H9 (cell line): Measurements from ENCODE around the gene DLK1. TPM values are rescaled to one million over a fixed set of nuclear protein-coding genes. Genes with fewer than 3 reads are reported as not detected.
A peak's percentile ranks its signal among the peaks of the same experiment; 100 is the strongest.

Experiments
- DNase-seq: peaks from one replicate; pipeline ENCODE4 v3.0.0-alpha.2; 2017
- H2AFZ ChIP-seq: one replicate; pipeline ENCODE4 v1.6.1; 2013; ENCODE audit warnings: mild to moderate bottlenecking, low read length, control low read depth, moderate library complexity
- H2AK5ac ChIP-seq: 2 replicates; pipeline ENCODE4 v1.6.1; 2013; ENCODE audit warnings: low read length, control low read depth, mixed read lengths; ENCODE audit not compliant: insufficient read length
- H2BK120ac ChIP-seq: one replicate; pipeline ENCODE4 v1.6.1; 2013; ENCODE audit warnings: low read depth, mild to moderate bottlenecking, low read length, control low read depth, inconsistent platforms; ENCODE audit not compliant: poor library complexity, severe bottlenecking
- H2BK12ac ChIP-seq: 2 replicates; pipeline ENCODE4 v1.6.1; 2013; ENCODE audit warnings: low read length, control low read depth, mixed read lengths, low read depth; ENCODE audit not compliant: insufficient read length
- H2BK15ac ChIP-seq: 2 replicates; pipeline ENCODE4 v1.6.1; 2013; ENCODE audit warnings: low read depth, low read length, control low read depth
- H2BK20ac ChIP-seq: one replicate; pipeline ENCODE4 v1.6.1; 2013; ENCODE audit warnings: low read depth, mild to moderate bottlenecking, low read length, control low read depth, inconsistent platforms; ENCODE audit not compliant: poor library complexity, severe bottlenecking
- H2BK5ac ChIP-seq: 2 replicates; pipeline ENCODE4 v1.6.1; 2013; ENCODE audit warnings: low read length, control low read depth, mixed read lengths; ENCODE audit not compliant: insufficient read length
- H3K14ac ChIP-seq: 2 replicates; pipeline ENCODE4 v1.6.1; 2013; ENCODE audit warnings: low read length, control low read depth; ENCODE audit not compliant: insufficient read depth
- H3K18ac ChIP-seq: 2 replicates; pipeline ENCODE4 v1.6.1; 2013; ENCODE audit warnings: low read depth, mild to moderate bottlenecking, mixed read lengths, low read length, control low read depth; ENCODE audit not compliant: insufficient read length
- H3K23ac ChIP-seq: 2 replicates; pipeline ENCODE4 v1.6.1; 2013; ENCODE audit warnings: low read length, control low read depth, mixed read lengths, low read depth; ENCODE audit not compliant: insufficient read length
- H3K23me2 ChIP-seq: 2 replicates; pipeline ENCODE4 v1.6.1; 2013; ENCODE audit warnings: low read depth, mild to moderate bottlenecking, mixed read lengths, low read length, control low read depth; ENCODE audit not compliant: insufficient read length, poor library complexity, severe bottlenecking
- H3K27ac ChIP-seq: 2 replicates; pipeline ENCODE4 v1.5.1; 2013; ENCODE audit warnings: low read length, control low read depth, mixed read lengths, low read depth; ENCODE audit not compliant: insufficient read length
- H3K27me3 ChIP-seq: 2 replicates; pipeline ENCODE4 v1.6.1; 2013; ENCODE audit warnings: low read length, control low read depth, inconsistent platforms; ENCODE audit not compliant: insufficient read depth
- H3K4ac ChIP-seq: 2 replicates; pipeline ENCODE4 v1.6.1; 2013; ENCODE audit warnings: low read depth, mild to moderate bottlenecking, control low read depth, inconsistent platforms, low read length, moderate library complexity
- H3K4me1 ChIP-seq: 2 replicates; pipeline ENCODE4 v1.6.1; 2013; ENCODE audit warnings: low read length, control low read depth, inconsistent platforms; ENCODE audit not compliant: insufficient read depth
- H3K4me2 ChIP-seq: 2 replicates; pipeline ENCODE4 v1.6.1; 2013; ENCODE audit warnings: low read length, control low read depth, mixed read lengths; ENCODE audit not compliant: insufficient read length, insufficient read depth
- H3K56ac ChIP-seq: 2 replicates; pipeline ENCODE4 v1.6.1; 2013; ENCODE audit warnings: low read depth, mild to moderate bottlenecking, mixed read lengths, low read length, control low read depth; ENCODE audit not compliant: insufficient read length
- H3K79me1 ChIP-seq: 2 replicates; pipeline ENCODE4 v1.6.1; 2013; ENCODE audit warnings: low read depth, mild to moderate bottlenecking, moderate library complexity, low read length, control low read depth, inconsistent platforms; ENCODE audit not compliant: insufficient read depth, poor library complexity, severe bottlenecking
- H3K79me2 ChIP-seq: 2 replicates; pipeline ENCODE4 v1.6.1; 2013; ENCODE audit warnings: low read length, control low read depth, inconsistent platforms; ENCODE audit not compliant: insufficient read depth
- H3K9ac ChIP-seq: 2 replicates; pipeline ENCODE4 v1.6.1; 2013; ENCODE audit warnings: low read length, control low read depth, mixed read lengths; ENCODE audit not compliant: insufficient read length; ENCODE audit errors: extremely low read depth
- H3K9me3 ChIP-seq: one replicate; pipeline ENCODE4 v1.6.1; 2013; ENCODE audit warnings: low read depth, low read length, inconsistent platforms; ENCODE audit not compliant: control insufficient read depth
- H3T11ph ChIP-seq: one replicate; pipeline ENCODE4 v1.6.1; 2013; ENCODE audit warnings: mild to moderate bottlenecking, low read length, control low read depth, inconsistent platforms
- H4K20me1 ChIP-seq: one replicate; pipeline ENCODE4 v1.6.1; 2013; ENCODE audit not compliant: control insufficient read depth, insufficient read length, insufficient read depth
- H4K5ac ChIP-seq: 2 replicates; pipeline ENCODE4 v1.6.1; 2013; ENCODE audit warnings: low read depth, mild to moderate bottlenecking, mixed read lengths, low read length, control low read depth; ENCODE audit not compliant: insufficient read length
- H4K8ac ChIP-seq: replicated peaks from 2 replicates; pipeline ENCODE4 v1.6.1; 2013; ENCODE audit warnings: low read length, control low read depth, mixed read lengths, low read depth; ENCODE audit not compliant: insufficient read length
- H4K91ac ChIP-seq: 2 replicates; pipeline ENCODE4 v1.6.1; 2013; ENCODE audit warnings: low read depth, mild to moderate bottlenecking, moderate library complexity, mixed read lengths, low read length, control low read depth; ENCODE audit not compliant: insufficient read length
- H3K27ac Mint-ChIP-seq, 3 experiments: 2 replicates in 2 of 3; 3 replicates in 1 of 3; pipeline ENCODE4 v1.8.0; 2020 to 2021; ENCODE audit warnings: mixed read lengths in 3 of 3, mild to moderate bottlenecking in 1 of 3, moderate library complexity in 1 of 3
- H3K27me3 Mint-ChIP-seq: 2 replicates; pipeline ENCODE4 v1.8.0; 2021; ENCODE audit warnings: low read depth, mild to moderate bottlenecking, moderate library complexity, mixed read lengths
- H3K36me3 Mint-ChIP-seq, 3 experiments: 2 replicates in 2 of 3; 3 replicates in 1 of 3; pipeline ENCODE4 v1.8.0; 2020 to 2021; ENCODE audit warnings: low read depth in 3 of 3, mixed read lengths in 3 of 3; ENCODE audit not compliant: insufficient read depth in 1 of 3
- H3K4me1 Mint-ChIP-seq, 2 experiments: 2 replicates each; pipeline ENCODE4 v1.8.0; 2020; ENCODE audit warnings: mixed read lengths in 2 of 2
- H3K4me3 Mint-ChIP-seq, 2 experiments: 2 replicates in 1 of 2; 3 replicates in 1 of 2; pipeline ENCODE4 v1.8.0; 2020 to 2021; ENCODE audit warnings: mild to moderate bottlenecking in 2 of 2, mixed read lengths in 2 of 2, moderate library complexity in 1 of 2
- H3K9me3 Mint-ChIP-seq, 2 experiments: 2 replicates in 1 of 2; 3 replicates in 1 of 2; pipeline ENCODE4 v1.8.0; 2020; ENCODE audit warnings: mild to moderate bottlenecking in 2 of 2, mixed read lengths in 2 of 2, moderate library complexity in 1 of 2
- CTCF ChIP-seq: fragments of 200-600 bp; sonication (generic); conservative IDR thresholded peaks from 3 replicates; pipeline ENCODE4 v1.8.0; 2021; ENCODE audit warnings: antibody characterized with exemption, mild to moderate bottlenecking
- WGBS: extraction: QIAGEN DNeasy Blood & Tissue Kit; methylation state at CpG from one replicate; pipeline ENCODE4 v1.1.7; 2013; ENCODE audit warnings: missing lambda C conversion rate, low lambda C conversion rate, mixed read lengths; ENCODE audit not compliant: insufficient read length; ENCODE audit errors: extremely low coverage; 5-methylcytosine and 5-hydroxymethylcytosine counted together
- total RNA-seq: library from RNA; stranded (reverse); gene quantifications from 2 replicates; pipeline ENCODE4 v1.2.1, GENCODE V29; 2021

The DLK1 gene
- total RNA-seq, 1 experiment from 2014 or later: 2.8 TPM

DNA sequence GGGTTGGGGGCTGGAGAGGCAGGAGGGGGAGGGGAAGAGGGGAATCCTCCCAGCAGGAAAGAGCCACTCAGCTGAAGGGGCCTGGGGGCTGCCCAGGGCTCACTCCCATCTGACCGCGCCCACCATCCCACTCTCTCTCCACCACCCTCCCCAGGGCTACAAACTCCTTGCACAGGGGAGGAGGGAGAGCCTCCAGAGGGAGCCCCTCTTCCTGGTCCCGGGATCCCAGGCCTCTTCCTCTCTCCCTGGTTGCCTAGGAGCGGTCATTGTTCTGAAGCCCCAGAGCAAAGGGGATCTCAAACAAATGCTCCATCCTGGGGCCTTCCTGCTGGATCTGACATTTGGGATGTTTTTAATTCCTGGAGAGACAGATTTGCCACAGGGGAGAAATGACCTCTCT is 39.8 kb upstream of the DLK1 start:
- Histone ChIP-seq H3K4me2 (no peak overlapping the region), H3K79me1 (no peaks in the 10 kb centered on the region), H3K4me1 (no peaks in the 10 kb centered on the region; the same call in 1 of the 2 replicates), H3K9me3 (no peaks in the 10 kb centered on the region), H4K91ac (no peak overlapping the region), H3K9ac (no peak overlapping the region), H2BK5ac (no peak overlapping the region), H3K56ac (no peak overlapping the region), H3T11ph (no peak overlapping the region), H3K4ac (no peak overlapping the region), H3K14ac (no peak overlapping the region), H3K27me3 (no peaks in the 10 kb centered on the region), H3K23me2 (no peaks in the 10 kb centered on the region), H4K5ac (no peak overlapping the region), H4K8ac (no peak overlapping the region), H2BK120ac (no peak overlapping the region), H3K23ac (no peak overlapping the region), H3K79me2 (no peaks in the 10 kb centered on the region; the same call in 1 of the 2 replicates), H2AK5ac (no peak overlapping the region), H2BK12ac (no peak overlapping the region), H3K18ac (no peak overlapping the region), H4K20me1 (no peaks in the 10 kb centered on the region), H2BK20ac (no peak overlapping the region), H3K27ac (no peak overlapping the region), H2AFZ (no peak overlapping the region), H2BK15ac (no peak overlapping the region)
- WGBS: no CpG with 5 or more reads among the region's 4 CpGs
- H3K4me1 Mint-ChIP-seq: peaks cover 8 to 10% of the 10 kb centered on the region in 2 experiments
- H3K27ac Mint-ChIP-seq: peak overlapping the region in 1 of 3 experiments; percentile 77; a peak in 2 of 7 replicates
- TF ChIP-seq CTCF: no peak
- H3K36me3 Mint-ChIP-seq: 0 out of 7 replicates have a peak, but pooled peaks cover 0 to 1% (median 0%) of the 10 kb centered on the region in 3 experiments
- H3K9me3 Mint-ChIP-seq: peaks cover 0 to 8% of the 10 kb centered on the region in 2 experiments; a peak in 3 of 5 replicates
- no peak for DNase-seq
- H3K27me3 Mint-ChIP-seq: peaks cover 8% of the 10 kb centered on the region
- H3K4me3 Mint-ChIP-seq: no peak overlapping the region
